MV-4-11 (cell line): ENCODE results near the gene ASB8.
"Not testable (repeated sequence)": the region's sequence is repeated elsewhere in the genome, so short reads cannot be mapped to it uniquely, and the experiment has no call there.

Experiments
- DNase-seq: peaks from one replicate; lab custom pipeline; 2025; lab: John Stamatoyannopoulos, UW

The ASB8 gene

DNA sequence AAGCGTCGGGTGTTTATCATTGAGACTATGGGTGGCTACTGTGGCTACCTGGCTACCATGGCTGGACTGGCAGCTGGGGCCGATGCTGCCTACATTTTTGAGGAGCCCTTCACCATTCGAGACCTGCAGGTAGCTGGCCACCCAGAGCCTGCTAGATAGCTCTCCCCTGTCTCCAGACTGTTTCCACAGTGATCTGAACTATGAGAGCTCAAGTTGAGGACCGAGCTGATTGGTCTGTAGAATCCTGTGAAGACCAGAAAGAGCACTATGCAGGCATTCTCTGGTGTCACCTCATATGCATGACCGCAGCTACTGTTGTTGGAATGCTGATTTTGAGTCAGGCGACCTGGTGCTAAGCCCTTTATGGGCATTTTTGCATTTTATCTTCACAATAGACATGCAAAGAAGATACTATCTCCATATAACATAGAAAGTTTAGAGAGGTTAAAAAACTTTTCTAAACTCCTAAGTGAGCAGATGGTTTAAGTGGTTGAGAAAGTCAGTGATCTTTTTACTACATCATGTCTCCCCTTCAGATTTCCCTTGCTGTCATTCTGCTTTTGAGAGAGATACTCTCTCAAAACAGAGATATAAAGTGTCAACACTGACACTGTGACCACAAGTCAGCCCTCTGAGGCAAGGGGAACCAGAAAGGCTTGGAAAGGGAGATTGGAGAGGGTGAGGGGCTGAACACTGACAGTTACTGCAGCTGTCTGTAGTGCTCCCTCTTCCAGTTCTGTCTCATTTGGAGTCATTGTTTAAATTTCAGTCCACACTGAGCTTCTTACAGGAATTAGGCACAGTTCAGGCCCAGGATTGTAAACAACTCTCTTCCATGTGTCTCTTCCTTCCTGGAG, 14.3 kb downstream of the ASB8 start:
- DNase-seq = no peak

DNA sequence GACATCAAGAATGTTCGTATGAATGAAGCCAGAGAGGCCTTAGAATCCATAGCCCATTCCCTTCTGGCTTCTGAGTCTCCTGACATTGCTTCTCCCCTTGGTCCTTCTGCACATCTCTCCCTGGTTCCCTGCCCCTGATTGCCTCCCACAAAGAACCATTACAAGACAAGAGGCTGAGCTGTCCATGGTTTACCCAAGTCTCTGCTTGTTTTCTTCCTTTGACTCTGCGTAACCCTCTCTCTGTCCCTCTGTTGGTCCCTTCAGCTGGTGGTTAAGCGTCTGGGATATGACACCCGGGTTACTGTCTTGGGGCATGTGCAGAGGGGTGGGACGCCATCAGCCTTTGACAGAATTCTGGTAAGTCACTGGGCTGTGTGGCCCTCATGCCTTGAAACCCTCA, 22.3 kb downstream of the ASB8 start:
- no peak for DNase-seq

DNA sequence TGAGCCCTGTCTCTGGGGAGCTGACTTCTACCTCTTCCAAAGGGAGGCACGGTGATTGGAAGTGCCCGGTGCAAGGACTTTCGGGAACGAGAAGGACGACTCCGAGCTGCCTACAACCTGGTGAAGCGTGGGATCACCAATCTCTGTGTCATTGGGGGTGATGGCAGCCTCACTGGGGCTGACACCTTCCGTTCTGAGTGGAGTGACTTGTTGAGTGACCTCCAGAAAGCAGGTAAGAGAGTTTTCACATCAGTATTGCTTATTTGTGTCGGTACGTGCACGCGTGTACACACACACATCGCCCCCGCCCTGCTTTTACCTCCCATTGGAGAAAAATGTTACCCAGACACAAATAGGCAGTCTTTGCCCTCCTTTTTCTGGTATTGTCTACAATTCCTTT, 24.5 kb downstream of the ASB8 start:
- DNase-seq = no peak

DNA sequence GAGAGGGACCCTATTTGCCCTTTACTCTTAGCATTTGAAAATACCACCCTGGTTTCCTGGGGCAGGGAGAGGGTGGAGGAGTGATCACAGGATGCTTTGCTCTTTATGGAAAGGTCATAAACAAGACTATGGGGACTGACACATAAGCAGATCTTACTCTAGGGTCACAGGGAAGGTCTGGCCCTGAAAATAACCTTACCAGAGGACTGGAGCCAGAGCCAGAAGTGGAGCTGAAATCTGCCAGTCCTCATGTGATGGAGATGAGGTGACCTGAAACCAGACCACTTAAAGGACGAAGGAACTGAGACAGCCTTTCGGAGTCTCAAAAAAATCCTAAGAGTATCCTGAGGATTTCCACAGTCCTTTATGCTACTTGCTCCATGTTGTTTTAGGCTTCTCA, 25.8 kb downstream of the ASB8 start:
- DNase-seq = no peak

DNA sequence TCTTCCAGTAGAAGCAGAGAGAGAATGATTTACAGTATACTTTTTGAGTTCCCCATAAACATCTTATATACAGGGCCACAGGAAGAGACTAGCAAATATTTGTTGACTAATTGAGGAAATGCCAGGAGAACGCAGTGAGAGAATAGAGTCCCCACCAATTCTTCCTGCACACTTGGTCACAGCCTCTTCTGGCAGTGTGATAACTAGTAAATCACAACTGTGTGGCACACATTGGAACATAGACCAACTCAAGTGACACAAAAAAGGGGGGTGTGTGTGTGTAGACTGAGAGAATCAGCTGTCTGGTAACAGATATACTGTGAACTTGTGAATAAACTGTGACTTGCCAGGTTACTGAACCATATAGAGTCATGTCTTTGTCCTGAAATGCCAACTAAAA, 27.9 kb downstream of the ASB8 start:
- DNase-seq = no peak

DNA sequence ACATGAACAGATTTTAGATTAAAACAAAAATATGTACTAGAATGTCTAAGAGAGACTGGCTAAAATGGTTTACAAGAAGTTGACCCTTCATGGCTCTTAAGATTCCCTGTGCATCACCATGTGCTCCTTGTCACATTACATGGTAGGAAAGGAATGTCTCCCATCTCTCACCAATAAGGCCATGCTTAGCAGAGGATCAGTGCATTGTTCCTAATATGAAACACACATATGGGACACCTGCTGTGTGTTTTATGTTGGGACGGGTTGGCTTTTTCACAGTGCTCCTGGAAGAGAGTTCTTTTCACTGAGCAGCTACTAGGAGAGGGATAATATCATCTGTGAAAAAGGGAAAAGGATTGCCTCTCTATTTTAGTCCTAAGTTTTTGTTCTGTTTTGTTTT, 28.5 kb downstream of the ASB8 start:
- no peak for DNase-seq

DNA sequence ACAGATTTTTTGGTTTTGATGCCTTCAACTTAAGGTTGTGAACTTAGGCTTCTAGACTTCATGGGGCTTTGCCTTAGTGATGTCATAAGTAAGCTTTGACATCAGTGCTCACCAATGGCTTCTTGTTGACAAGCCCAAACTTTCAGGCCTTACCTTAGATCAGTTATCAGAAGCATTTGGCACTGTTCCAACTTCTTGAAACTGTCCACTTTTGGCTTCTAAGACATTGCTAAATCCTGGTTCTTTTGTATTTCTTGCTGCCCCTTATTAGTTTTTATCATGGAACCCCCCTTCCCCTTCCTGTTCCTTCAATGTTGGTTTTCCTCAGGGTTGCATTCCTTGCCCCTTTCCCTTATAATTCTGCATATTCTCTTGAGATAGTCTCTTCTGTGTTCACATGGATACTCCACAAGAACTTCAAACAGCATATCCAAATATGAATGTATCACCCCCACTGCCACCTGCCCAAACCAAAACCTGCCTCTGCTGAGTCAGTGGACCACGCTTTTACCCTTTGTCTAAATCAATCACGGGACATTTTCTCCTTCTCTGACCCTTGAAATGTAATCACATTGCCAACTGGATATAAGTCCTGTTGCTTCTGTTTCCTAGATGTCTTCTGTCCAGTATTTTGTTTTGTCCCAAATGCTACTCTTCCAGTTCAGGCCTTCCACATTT, 30.2 kb downstream of the ASB8 start:
- DNase-seq = no peak

DNA sequence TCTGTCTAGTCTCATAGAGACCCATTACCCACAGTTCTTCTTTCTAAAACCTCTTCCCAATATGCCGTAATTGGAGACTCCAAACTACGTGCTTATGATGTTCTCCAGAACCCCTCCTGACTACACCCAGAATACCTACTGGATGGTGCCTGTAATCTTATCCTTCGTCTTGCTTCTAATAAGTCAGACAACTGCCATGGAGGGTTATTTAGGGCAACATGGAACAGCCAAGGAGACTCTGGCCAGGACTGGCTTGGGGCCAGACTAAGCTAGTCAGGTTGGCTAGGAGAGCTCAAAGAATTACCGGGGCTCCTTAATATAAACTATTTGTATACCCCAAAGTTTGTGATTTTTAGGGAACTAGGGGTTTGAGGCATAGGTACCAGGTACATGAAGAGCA, 31.3 kb downstream of the ASB8 start:
- no peak for DNase-seq

DNA sequence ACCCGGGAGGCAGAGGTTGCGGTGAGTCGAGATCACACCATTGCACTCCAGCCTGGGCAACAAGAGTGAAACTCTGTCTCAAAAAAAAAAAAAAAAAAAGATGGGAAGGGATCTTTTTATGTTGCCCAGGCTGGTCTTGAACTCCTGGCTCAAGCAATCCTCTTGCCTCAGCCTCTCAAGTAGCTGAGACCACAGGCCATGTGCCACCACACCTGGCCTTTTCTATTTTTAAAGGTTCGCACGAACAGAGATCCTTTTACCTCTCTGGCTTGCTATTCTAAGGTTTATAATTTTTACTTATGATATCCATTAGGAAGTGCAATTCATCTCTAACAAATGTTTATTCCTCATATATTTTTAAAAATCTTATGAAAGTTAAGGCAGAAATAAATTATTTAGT, 31.8 kb downstream of the ASB8 start:
- DNase-seq = not testable (repeated sequence)

DNA sequence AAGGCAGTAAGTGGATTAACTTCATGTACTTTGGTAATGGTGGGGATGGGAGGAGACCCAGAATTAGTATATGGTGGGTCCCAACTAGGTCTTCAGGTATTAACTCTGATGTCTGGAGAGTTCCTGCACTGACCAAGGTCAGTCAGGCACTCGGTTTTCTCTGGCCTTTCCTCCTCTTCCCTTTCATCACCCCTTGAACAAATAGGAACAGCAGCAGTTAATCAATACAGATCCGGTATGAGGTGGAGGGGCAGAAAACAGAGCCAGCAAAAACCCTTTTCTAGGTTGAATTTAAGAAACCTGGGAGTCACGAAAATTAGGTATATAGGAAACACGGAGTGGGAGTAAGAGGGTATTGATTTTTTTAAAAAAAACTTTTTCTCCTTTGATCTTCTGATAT, 34.1 kb downstream of the ASB8 start:
- no peak for DNase-seq

DNA sequence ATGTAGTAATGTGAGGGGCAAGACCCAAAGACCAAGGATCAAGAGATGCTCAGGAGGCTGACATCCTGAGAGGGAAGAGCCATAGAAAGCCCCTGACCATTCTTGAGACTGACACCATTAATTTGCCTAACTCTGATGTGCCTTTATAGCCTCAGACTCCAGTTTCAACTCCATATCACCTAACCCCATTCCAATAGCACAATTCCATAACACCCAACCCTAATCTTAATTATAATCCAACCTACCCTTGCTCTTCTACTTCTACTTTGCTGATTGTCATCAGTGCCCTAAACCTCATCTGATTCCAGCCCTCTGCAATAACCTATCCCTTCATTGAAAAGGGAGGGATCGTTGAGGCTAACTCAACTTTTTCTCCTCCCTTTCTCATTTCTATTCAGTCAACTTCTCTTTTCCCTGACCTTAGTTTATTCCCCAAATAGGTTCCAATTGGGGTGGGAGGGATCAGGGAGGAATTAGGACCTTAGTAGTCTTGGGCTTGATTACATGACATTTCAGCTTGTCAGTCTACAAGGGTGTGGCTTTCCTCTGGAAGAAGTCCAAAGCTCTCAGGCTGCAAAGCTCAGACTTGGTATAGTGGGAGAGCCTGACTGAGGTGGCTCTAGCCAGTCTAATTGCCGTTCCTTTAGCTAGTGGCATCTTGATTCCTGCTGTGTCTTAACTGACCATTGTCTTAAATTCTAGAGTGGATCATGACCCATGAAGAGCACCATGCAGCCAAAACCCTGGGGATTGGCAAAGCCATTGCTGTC, 35.1 kb downstream of the ASB8 start:
- no peak for DNase-seq

DNA sequence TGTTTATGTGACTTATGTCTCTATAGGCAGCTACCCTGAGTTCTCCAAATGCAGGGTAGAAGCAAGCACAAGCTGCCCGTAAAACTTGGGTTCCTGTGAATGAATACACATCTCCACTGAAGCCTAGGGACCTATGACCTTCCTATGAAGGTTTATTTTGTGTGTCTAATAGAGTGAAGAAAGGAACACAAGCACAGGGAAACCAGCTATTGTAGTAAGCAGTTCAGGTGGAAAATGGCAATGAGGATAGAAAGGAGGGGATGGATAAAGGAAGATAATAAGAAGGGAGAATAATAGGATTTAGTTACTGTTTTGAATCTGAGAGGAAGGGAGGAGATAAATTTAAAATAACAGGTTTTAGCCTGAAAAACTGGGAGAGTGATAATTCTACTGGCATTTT, 35.8 kb downstream of the ASB8 start:
- no peak for DNase-seq

DNA sequence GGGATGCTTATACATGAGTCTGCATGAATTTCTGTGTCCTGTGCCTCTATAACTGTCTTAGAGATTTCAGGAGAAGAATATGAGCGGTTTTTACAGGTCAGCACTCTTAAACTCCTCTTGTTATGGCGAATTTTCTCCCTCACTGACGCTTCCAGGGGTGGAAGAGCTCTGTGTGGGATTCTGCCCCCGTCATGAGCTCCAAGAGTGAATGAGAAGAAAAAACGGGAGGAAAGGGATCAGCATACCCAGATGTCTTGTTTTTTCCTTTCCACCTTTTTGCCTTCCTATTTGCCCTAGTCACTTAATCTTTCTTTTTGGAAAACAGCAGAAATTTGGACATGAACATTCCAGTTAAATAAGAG, 37.5 kb downstream of the ASB8 start:
- DNase-seq = no peak

DNA sequence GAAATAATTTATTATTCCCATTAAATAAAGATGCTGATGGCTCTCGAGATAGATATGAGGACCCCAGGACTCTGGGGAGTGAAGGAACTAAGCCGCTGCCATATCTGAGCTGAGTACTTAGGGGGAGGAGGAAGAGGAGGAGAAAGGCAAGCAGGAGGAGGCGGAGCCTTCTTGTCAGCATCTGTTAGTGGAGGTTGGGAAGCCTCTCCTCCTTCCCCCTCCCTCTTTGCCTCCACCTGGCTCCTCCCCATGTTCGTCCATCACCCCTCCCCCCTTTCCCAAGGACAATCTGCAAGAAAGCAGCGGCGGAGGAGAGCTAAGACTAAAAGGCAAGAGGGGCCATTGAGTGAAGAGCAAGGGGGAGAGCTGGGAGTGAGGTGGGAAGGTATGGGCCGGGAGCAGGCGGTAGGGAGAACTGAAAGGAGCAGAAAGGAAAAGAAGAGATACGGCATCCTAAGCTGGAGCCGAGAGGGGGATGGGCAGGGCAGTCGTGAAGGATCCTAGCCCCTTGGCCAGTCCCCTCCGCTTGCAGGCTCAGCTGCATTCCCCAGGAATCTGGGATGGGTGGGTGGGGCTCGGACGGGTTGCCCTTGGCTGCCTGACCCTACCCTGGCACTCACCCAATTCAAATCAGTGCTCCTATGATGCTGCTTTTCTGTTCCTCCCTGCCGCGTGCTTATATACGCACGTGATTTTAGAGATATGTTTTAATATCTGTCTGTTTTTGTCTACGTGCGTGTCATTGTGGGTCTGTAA, 38.1 kb downstream of the ASB8 start, which contains the start of gene PFKM:
PFKM (plus strand) TSS at position 287 of the 756 bp plus-strand sequence. CDS start 3,411 bp downstream, outside the sequence.
- peak; percentile 7 for DNase-seq

DNA sequence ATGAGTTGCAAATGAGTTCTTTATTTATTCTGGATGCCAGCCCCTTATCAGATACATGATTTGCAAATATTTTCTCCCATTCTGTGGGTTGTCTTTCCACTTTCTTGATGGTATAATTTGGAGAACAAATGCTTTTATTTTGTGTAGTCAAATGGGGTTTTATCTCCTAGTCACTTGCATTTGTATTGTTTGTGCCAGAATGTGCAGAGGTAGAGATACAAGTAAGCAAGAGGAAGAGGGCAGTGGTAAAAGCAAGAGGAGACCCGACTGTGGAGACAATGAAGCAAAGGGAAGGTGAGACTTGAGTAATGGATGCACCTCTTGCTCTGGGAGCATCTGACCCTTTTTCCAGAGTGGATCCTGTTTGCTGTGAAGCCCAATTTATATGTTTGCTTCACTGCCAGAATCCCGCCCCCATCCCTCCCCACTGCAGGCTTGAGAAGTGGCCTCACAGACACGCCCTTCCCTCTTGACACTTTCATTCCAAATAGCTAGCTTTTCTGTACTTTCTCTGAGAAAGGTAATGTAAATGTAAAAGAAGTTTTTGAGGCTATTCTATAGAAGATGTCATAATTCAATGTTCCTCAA, 38.9 kb downstream of the ASB8 start:
- DNase-seq = no peak

DNA sequence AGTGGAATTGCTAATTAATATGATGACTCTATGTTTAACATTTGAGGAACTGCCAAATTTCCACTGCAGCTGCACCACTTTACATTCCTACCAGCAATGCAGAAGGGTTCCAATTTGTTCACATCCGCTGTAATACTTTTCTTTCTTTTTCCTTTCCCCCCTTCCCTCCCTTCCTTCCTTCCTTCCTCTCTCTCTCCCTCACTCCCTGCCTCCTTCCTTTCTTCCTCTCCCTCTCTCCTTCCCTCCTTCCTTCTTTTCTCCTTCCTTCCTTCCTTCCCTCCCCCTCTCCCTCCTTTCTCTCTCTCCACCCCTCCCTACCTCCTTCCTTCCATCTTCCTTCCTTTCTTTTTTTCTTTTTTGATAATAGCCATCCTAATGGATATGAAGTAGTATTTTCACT, 41.4 kb downstream of the ASB8 start:
- no peak for DNase-seq

DNA sequence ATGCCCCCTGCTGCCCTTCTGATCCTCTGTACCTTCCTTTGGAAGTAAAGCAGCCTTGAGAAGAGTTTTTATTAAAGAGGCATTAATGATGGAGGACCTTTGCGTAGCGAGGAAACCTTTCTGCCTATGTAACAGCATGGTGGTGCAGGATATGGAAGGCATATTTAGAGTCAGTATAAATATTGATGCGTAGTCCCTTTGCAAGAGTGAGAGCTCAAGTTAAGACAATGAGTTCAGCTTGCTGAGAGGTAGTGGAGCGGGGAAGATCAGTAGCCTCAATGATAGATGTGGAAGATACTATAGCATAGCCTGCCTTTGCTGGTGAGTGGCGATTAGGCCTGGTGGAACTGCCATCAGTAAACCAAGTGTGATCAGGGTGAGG, 46.0 kb downstream of the ASB8 start:
- not testable (repeated sequence) for DNase-seq

DNA sequence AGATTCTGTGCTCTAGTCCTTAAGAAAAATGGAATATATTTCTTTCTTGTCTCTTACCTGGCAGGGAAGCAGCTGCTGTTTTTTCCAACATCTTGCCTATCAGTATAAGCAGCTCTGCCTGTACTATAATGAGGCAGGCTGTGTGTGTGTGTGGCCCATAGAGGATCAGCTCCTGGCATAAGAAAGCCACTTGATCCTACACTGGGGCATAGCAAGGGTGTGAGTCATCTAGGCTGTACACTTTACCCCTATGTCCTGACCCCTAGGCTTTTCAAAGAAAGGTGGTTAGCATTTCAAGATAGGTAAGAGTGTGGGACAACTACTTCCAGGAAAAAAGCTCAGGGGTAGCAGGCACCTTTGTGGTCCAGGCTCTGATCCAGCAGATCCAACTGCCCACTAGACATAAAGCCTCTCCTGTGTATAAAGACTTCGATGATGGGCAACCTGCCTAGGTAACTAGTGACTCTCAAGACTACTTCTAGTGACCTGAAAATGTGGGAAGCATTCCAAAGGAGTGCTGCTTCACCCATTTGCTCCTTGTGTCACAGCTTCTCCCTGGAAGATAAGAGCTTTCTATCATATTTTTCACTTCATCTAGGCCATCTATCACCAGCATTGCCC, 46.5 kb downstream of the ASB8 start:
- no peak for DNase-seq

DNA sequence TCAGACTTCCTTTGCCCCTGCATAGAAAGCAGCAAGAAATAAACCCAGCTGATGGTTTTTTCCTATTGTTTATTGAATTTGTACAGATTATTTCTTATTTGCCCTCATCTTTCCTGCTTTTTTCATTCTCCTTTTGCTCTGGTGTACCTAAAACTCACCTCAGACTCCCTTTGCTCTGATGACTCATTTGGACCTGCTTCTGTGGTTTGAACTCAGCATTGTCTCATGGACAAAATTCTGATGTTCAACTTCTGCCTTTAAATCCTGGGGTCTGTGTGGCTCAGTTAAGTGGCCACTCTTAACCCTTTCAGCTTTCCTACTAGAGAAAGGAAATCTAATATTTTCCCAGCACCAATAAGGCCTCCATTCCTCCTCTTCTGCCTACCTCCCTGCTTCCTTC, 47.9 kb downstream of the ASB8 start:
- DNase-seq = no peak

DNA sequence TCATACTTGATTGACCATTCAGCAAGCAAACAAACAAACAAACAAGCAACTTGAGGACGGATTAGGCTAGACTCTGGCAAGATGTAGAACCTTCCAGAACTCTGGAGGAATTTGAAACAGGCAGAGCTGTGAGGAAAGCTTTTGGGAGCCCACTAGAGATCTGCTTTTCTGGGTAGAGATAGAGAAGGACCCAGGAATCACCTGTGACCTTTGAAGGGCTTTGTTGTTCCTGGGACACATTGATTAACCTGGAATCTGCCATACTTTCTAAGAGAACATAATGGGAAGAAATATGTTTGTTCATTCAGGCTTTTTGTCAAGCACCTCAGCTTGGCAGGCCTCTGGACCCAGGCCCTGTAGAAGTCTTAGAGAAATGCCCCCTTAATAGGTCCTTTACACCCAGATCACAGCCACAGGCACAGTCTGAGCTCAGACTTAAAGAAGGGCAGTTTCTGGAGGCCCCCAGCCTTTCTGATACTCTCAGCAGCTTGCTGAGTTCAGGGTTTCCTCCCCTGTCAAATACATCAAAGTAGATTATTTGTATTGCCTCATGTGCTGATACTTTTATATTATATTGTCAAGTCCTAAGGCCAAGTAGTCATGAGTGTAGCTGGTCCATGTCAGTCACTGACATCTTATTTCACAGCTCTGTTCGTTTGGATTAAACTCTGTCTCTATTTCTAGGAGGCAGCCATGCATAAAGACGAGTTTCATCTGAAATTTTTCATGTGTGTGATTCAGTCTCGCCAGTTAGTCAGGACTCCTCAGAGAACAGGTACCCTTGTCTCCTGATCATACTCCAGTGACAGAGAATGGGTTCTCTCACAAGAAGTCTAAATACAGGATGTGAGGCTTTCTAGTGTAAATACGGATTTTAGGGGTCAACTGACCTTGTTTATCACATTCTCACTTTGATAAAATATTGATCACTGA, 50.4 kb downstream of the ASB8 start:
- no peak for DNase-seq
